Measurements from ENCODE around the gene LEFTY1. TPM values are rescaled to one million over a fixed set of nuclear protein-coding genes. Genes with fewer than 3 reads are reported as not detected.
A peak's percentile ranks its signal among the peaks of the same experiment; 100 is the strongest.
"Not testable (repeated sequence)": the region's sequence is repeated elsewhere in the genome, so short reads cannot be mapped to it uniquely, and the experiment has no call there.

Gene LEFTY1
- 0.47 TPM for total RNA-seq

- DNase-seq: no peak
Observed at GRCh38 chr1:225888898-225889601, at the start of gene LEFTY1. LEFTY1 (minus strand) TSS chr1:225889146; CDS start chr1:225889066, 80 bp downstream.

- DNase-seq: no peak
Observed at GRCh38 chr1:225937048-225937968, 48.4 kb upstream of the LEFTY1 start.

DNA sequence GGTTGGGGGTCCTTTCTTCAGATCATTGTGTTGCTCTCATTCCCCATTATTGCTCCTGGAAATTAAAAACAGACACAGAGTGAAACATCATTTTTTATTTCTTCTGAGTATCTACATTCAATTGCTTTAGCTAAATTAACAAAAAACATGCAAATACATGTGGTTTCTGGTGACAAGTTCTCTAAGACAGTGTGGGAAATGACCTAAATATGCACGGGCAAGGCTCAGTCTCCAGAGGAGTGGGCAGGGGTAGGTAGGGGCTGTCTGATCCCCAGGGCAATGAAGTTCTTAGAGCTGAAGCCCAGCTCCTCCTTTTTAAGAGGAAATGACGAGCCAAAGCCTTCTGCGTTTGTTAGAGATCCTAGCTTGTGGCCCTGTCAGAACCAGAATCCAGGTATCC, 47.6 kb upstream of the LEFTY1 start:
- no peak for DNase-seq

DNA sequence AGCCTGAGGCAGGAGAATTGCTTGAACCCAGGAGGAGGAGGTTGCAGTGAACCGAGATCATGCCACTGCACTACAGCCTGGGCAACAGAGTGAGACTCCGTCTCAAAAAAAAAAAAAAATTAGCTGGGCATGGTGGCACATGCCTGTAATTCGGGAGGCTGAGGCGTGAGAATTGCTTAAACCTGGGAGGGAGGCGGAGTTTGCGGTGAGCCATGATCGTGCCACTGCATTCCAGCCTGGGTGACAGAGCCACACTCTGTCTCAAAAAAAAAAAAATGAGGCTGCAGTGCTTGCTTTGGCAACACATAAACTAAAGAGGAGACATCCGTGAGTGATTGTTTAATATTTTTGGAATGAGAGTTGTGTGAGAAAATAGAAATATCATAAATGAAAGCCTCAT, 47.1 kb upstream of the LEFTY1 start:
- DNase-seq: not testable (repeated sequence)

DNA sequence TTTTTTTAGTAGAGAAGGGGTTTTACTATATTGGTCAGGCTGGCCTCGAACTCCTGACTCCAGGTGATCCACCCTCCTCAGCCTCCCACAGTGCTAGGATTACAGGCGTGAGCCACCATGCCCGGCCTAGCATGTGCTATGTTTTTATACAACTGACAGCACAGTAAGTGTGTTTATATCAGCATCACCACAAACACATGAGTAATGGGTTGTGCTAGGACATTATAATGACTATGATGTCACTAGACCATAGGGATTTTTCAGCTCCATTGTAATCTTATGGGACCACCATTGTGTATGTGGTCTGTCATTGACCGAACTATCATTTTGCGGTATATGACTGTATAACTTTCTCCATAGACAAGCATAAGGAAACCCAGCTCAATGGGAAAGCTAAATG, 45.8 kb upstream of the LEFTY1 start:
- DNase-seq: no peak

GRCh38 chr1:225933072-225933471, 44.1 kb upstream of the LEFTY1 start:
- DNase-seq: no peak

- DNase-seq: no peak
Observed at GRCh38 chr1:225931270-225932136, 42.6 kb upstream of the LEFTY1 start.

- DNase-seq: no peak
Observed at GRCh38 chr1:225930566-225930965, 41.6 kb upstream of the LEFTY1 start.

GRCh38 chr1:225929462-225929861, 40.5 kb upstream of the LEFTY1 start:
- not testable (repeated sequence) for DNase-seq

DNA sequence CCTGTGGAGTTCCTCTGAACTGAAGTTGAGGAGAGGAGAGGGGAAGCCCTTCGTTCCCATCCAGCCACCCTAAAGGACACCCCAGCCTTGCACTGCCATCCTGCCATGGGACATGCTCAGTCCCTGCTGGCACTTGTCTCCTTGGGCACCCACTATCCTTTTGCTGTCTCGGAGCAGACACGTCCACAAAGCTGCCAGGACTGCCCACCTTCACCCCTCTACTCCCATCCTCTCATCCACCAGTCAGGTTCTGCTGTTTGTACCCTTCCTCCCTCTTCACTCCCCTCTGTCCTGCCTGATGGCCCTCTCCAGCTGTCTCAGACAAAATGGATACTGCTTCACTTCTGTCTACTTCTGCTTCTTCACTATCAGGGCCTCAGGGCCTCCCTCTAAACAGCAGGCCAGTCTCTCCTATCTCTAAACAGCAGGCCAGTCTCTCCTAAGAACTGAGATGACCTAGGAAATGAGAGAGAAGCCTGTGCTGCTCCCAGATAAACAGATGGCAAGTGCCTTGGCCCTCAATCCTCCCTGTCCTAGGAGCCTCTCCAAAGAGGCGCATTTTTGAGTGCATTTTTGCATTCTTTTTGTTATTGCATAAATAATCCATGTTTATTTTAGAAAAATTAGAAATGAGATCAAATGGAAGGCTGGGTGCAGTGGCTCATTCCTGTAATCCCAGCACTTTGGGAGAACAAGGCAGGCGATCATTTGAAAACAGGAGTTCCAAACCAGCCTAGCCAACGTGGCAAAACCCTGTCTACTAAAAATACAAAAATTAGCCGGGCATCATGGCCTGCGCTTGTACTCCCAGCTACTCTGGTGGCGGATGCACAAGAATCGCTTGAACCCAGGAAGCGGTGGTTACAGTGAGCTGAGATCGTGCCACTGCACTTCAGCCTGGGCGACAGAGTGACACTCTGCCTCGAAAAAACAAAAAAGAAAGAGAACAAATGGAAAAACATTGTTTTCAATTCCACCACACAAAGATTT, 39.5 kb upstream of the LEFTY1 start:
- no peak for DNase-seq

DNA sequence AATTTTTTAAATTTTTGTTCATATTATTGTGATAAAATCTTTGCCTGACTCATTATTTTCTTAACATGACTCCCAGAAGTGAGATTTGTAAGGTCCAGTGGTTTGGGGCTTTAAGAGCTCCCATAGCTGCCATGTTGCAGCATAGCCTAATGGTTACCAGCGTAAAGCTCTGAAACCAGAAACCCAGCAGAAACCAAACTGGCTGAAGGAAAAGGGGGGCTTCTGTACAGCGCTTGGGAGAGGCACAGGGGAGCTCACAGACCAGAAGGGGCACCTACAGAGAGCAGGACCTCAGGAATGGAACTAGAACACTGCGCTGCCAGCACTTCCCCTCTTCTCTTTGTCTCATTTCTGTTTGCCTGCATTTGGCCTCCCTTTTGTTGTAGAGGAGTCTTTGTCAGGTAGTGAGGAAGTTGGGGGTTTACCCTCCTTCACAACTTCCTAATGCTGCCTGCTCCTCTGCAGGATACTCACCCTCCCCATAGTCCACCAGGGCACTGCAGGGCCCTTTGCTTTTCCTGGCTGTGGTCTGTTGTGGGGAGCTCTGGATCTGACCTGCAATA, 37.7 kb upstream of the LEFTY1 start:
- no peak for DNase-seq

- peak; percentile 93 for DNase-seq
Observed at GRCh38 chr1:225923692-225924555, 35.0 kb upstream of the LEFTY1 start, which contains the start of gene PYCR2. PYCR2 (minus strand) TSS chr1:225924250; CDS start chr1:225924110, 140 bp downstream.

GRCh38 chr1:225923381-225923691, 34.4 kb upstream of the LEFTY1 start:
- no peak for DNase-seq

- DNase-seq: no peak
Observed at GRCh38 chr1:225921734-225922709, 33.1 kb upstream of the LEFTY1 start.

DNA sequence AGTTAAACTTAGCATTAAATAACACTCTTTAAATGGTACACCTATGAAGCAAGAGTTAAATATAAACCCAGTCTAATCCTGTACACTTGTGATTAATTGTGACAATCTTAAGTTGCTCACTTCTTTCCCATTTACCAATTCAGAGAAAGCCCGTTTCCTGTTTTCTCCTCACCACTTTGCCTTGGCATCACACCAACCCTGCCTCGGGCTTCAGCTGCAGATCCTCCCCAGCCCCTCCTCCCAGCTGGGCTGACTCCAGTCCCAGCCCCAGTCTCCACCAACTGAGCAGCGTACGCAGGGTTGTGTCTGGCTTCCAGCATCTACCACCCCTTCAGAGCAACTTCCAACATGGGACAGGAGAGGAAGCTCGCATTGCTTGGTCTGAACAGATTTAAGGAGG, 31.0 kb upstream of the LEFTY1 start:
- peak; percentile 54 for DNase-seq

DNA sequence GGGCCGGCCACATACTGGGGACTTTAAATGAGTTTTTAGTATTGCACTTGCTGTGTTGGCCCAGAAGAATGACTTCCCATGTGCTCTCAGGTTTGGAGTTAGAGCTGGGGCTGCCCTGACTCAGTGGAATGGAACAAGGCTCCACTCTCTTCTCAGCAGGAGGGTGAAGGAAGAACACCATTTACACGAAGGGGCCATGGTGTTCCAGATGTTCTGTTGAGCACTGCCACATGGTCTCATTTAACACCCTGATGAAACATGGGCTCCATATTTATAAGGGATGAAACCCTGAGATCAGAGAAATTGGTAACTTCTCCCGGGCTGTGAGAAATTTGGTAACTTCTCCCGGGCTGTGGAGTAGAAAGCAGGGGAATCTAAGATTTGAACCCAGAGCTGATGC, 29.3 kb upstream of the LEFTY1 start:
- DNase-seq: no peak

GRCh38 chr1:225917536-225917935, 28.6 kb upstream of the LEFTY1 start:
- DNase-seq: no peak

GRCh38 chr1:225917101-225917500, 28.2 kb upstream of the LEFTY1 start:
- DNase-seq: no peak

- DNase-seq: no peak
Observed at GRCh38 chr1:225915538-225915991, 26.6 kb upstream of the LEFTY1 start.

All from occipital lobe (tissue), 2 donors.